EH (cell line): ENCODE data around the gene MPHOSPH8.
"Not testable (repeated sequence)": the region's sequence is repeated elsewhere in the genome, so short reads cannot be mapped to it uniquely, and the experiment has no call there.

Source experiments
- DNase-seq: peaks from one replicate; pipeline ENCODE4 v3.0.0-alpha.2; 2015; ENCODE audit warnings: low read depth

The MPHOSPH8 gene

DNA sequence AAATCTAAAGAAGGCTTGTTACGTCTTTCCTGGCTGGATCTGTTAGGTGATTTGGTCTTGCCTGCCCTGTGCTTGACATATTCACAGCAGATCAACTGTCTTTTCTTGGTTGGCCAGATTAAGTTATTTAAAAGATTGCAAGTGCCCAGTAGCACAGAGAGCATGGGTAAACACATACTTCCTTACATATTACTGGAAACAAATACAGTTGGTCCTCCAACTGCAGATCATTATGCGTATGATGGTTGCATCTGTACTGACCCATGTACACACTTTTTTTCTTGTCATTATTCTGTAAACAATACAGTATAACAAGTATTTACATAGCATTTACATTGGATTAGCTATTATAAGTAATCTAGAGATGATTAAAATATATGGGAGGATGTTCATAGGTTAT lies 9.2 kb upstream of the MPHOSPH8 start:
- no peak for DNase-seq

DNA sequence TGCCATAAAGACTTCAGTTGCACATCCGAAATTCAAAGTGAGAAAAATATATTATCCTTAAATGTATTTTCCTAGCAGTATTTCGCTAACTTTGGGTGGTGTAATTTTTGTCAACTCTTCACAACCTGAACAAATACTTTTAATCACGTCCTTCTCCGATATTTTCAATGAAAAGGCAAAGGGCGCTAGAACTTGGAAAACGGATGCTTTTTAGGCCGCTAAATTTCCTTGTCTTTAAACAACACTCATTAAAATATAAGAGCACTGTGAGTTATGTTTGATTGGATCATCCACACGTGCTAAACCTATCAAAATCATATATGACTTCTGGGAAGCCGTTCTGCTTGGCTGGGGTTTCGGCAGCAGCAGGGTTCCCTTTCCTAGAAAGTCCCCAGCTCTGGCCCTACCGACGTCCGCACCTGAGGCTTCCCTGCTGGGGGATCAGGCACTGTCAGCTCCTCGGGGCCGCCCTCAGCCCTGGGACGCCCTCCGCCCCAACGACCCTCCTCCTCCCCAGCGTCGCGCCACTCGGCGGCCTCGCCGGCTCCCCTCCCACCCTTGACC lies 462 bp upstream of the MPHOSPH8 start:
- no peak for DNase-seq

DNA sequence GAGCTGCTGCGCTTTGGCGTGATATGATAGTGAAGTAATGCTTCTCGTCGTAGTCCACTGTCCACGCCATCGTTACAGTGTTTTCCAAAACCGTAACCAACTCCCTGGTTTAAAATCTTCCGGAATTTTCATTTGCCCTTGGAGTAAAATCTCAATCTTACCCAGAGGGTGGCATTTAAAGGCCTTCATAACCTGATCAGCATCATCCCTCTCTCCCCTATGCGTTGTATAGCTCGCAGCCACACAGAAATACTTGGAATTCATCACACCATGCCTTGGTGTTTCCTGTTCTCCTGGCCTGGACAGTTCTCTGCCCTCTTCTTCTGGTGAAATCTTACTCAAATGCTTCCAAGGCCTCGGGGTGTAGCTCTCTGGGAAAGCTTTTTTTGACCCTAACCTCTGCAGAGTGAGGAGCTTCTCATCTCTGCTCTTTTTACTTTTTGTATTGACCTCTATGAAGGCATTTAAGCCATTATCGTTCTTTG lies 839 bp downstream of the MPHOSPH8 start:
- DNase-seq: peak; percentile 70

DNA sequence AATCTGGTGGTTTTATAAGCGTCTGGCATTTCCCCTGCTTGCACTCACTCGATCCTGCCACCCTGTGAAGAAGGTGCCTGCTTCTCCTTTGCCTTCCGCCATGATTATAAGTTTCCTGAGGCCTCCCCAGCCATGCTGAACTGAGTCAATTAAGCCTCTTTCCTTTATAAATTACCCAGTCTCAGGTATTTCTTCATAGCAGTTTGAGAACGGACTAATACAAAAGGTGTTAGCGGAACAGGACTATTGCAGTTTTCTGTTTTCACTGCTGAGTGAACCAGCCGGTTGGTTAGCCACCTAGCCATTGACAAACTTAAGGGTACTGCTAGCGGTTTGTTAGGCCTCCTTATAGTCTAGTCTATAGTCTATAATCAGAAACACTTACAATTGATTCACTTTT lies 2.5 kb downstream of the MPHOSPH8 start:
- DNase-seq: not testable (repeated sequence)

DNA sequence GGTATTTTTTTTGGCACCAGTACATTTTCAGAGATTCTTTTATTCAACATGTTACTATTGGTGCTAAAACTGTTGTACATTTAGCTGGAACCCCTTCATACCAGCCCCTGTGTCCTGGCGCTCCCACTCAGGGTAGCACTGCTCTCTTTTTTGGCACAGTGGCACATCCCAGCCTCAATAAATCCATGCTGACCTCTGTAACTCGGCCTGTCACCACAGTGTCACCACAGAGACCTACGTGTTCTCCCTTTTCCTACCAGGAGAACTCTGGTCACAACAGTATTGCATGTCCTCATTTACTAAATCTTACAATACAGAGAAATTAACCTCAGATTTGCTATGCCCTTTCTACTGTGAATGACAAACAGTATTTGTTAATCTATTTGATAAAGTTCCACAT lies 10.2 kb downstream of the MPHOSPH8 start:
- no peak for DNase-seq

DNA sequence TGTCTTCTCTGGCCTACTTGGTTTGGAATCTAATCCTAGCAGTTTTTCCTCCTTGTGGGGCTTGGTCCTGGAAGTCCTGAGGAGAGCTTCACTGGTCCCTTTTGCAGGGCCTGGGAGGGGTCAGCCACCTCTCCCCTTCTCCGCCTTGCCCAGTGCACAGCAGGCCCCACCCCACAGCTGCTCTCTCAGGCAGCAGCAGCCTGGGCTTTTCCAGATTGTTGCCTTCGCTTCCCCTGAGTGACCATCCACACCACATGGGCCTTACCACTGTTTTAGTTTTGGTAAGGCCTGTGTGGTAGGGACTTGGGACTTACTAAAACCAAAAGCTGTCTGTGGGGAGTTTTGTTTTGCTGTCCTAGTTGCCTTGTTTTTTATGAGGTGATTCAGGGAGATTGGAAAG lies 11.5 kb downstream of the MPHOSPH8 start:
- DNase-seq: no peak

DNA sequence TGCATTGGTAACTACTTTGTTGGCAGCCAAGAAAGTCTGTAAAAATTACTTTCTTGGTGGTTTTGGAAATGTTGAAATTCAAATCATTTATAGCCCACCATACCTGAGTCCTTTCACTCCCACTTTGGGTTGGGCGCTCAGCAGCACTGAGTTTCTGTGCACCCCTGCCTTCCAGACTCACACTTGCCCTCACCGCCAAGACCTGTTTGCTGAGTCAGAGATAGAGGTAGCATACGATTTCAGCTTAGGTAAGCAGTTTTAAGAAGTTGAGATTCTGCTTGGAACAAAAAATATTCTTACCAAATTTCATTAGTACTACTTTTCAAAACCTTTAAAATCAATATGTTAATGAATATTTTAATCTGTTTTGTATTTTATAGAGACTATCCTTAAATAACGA lies 12.6 kb downstream of the MPHOSPH8 start:
- no peak for DNase-seq

DNA sequence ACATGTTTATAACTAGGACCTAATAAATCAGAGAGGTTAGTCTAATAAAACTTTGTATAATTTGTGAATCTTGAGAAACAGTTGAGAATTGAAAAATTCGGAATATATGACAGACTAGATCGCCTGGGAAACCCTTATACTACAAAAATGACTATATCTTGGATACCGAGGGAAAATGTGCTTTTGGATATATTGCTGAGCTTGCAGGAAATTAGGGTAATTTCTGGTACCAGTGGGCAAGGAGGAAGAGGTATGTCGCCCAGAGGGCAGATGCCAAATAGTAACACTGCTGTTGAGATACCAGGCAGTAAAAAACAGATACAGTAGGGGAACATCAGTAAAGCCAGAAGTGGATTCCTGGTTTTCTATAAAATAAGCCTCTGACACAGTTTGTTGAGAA lies 17.3 kb downstream of the MPHOSPH8 start:
- no peak for DNase-seq

DNA sequence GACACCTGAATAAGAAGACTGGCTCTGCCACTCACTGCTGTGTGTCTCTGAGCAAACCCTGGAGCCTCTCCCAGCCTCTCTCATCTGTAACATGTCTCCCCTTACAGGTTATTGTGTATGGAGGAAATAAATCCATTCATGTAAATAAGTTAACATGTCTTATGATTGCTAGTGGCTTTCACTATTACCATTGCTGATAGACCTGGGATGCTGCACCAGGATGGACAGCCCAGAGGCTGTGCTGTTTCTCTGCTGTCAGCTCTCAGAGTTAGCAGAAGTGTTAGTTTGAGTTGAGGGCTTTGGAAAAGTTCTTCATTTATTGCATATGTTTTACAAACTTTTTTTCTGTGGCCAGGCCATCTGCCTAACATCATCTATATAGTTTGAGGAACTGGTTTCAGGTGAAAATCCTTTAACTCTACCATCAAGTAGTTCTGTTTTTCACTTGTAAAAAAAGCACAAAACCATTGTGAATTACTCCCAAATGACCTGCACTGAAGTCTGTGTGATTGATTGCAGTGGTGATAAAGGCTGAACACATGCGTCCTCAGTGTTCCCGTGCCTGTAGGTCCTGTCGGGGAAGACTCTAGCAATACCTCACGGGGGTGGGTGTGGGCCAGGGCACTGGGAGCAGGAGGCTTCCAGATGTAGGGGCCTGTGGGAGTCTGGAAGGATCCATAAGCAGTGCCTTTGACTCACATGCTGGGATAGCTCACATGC lies 24.6 kb downstream of the MPHOSPH8 start:
- no peak for DNase-seq

DNA sequence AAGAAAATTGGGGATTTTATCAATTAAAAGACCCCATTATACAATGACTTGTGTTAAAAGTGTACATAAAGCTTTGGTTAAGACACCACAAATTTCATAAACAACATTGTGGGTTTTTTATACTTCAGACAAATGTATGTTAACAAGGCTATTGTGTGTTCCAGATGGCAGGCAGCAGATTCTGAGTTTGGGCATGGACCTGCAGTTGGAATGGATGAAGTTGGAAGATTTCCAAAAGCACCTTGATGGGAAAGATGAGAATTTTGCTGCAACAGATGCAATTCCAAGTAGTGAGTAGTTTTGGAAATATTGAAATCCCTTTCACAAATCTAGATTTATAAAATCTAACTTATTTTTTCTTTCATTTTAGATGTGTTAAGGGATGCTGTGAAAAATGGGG lies 25.4 kb downstream of the MPHOSPH8 start:
- no peak for DNase-seq

DNA sequence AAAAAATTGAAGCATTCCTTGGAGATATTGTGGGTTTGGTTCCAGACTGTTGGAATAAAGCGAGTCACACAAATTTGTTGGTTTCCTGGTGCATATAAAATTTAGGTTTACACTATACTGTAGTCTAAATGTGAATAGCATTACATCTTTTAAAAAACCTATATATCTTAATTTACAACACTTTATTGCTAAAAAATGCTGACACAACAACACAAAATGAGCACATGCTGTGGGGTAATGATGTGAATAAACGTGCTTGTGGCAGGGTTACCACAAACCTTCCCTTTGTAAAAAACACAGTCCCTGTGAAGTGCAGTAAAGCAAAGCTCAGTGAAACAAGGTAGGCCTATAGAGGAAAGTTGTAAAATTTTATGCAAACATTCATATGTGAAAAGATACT lies 27.7 kb downstream of the MPHOSPH8 start:
- DNase-seq: no peak

DNA sequence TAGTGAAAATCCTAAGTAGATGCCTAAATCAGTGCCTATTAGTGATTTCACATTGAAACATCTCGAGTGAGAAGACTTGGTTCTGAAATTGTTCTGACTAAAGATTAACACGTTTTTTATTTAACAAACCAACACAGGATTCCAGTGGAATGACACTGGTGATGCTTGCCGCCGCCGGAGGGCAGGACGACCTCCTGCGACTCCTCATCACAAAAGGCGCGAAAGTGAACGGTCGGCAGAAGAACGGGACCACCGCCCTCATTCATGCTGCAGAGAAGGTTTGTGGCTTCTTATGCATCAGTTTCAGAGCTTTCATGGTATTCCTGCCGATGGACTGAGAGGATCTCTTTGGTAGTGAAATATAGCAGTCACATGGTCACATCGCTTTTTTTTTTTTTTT lies 28.1 kb downstream of the MPHOSPH8 start:
- DNase-seq: no peak

DNA sequence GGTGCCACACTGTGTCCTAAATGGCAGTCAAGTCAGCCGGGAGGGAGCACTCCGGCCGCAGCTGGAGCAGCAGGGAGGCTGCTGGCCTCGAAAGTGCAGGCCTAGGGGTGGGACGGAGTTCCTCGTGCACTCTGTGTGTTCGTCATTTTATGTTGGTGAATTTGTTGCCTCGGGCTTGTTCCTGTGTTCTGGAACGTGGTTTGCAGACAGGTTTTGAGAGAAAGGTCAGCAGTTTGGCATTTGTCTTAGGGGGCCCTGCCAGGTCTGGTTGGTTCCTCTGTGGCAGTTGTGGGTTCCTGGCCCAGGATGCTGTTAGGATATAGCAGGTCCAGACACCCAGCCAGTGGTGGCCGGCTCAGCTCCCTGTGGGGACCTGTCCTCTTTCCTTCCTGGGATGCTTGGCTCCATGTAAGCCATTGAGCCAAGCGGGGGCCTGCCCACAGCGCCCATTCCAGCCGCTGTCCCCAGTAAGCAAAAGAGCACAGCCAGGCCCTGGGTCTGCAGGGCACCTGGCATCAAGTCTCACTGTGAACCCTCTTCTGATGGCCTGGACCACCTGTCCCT lies 30.0 kb downstream of the MPHOSPH8 start:
- DNase-seq: no peak

DNA sequence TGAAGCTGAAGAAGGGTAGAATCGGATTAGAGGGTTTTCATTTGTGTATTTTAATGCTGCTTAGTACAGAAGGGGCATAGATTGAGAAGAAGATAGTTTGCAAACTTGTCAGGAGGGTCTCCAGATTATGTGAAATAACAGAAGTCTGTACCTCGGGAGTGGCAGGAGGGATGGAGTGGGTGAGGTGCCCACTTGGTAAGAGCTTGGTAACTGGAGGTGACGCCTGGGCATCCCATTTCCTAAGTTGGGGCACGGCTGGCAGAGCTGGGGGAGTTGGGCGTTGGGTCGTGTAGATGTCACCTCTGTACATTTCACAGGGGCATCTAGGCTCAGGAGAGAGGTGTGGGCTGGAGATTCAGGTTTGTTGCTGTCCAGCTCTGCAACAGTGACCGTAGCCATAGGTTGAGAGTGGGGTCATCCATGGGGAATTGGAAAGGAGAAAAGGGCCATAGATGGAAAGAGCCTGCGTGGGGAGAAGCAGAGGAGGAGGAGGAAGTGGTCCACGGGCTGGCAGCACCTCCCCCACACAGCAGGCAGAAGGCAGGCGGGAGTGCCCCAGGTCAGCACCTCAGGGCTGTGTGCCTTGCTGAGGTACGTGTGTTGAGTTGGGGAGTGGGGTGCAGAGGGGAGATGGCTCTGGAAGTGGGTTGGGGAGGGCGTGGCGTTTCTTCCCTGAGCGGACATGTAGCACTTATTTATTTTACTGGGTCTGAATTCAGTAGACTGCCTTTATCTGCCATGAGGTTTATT lies 31.2 kb downstream of the MPHOSPH8 start:
- no peak for DNase-seq

DNA sequence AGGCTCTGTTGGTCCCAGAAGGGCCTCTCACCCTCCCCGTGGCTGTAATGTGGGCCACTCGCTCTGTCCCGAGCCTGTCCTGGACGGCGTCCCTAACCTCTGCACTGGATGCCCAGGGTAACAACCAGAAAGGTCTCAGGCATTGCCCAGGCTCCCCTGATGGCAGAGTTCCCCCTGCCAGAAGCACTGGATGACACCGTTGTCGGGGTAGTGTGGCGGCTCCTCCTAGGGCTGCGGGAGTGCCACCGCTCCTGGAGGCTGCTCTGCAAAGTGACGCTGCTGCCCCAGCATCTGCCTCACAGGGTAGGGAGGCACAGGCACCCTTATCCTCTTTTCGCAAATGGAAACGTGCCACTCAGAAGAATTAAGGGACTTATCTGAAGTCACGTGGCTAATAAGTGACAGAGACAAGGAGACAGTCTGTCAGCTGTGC lies 32.0 kb downstream of the MPHOSPH8 start:
- DNase-seq: no peak

DNA sequence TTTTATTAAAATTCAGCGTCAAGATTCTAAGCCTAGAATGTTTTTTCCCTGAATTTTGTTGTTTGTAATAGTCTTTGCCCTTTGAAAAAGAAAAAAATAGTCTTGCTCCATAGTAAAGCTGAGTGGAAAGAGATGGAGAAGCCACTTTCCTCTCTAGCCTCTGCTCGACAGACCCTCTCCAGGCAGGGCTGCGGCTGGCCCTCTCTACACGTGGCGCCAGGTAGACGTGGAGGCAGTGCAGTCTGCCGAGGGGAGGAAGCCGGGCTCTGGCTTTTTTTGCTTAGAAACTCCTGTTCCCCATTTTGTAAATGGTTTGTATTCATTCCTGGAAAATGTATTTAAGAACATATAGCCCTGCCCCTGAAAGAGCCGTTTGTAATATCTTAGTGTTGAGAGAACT lies 35.3 kb downstream of the MPHOSPH8 start:
- no peak for DNase-seq

DNA sequence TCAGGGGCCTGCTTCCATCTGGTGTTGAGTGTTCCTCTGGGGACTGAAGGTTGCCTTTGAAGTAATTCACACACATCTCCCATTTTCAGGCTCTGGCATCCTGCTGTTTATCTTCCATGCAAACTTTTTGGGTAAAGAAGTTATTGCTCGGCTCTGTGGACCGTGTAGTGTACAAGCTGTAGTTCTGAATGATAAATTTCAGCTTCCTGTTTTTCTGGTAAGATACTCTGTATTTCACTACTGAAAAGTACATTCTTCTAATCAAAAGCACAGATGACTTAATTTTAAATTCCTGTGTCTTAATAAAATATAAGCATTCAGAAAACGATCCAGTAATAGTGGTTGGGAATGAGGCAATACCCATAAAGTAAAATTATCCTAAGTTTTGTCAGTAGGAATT lies 36.7 kb downstream of the MPHOSPH8 start:
- DNase-seq: no peak

DNA sequence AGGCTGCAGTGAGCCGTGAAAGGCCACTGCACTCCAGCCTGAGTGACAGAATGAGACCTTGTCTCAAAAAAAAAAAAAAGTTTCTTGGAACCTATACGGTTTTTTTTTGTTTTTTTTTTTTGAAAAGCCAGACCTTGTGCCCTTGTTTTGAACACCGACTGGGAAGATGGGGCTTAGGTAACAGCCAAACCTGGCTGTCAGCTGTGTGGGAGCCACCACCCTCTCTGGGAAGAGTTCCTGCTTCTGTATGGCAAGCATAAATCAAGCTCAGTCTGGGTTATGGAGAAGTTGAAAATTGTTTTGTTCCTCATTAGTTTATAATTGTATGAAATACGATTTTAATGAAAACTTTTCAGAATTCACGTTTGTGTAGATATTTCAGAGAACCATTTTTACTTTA lies 39.5 kb downstream of the MPHOSPH8 start:
- DNase-seq: no peak

DNA sequence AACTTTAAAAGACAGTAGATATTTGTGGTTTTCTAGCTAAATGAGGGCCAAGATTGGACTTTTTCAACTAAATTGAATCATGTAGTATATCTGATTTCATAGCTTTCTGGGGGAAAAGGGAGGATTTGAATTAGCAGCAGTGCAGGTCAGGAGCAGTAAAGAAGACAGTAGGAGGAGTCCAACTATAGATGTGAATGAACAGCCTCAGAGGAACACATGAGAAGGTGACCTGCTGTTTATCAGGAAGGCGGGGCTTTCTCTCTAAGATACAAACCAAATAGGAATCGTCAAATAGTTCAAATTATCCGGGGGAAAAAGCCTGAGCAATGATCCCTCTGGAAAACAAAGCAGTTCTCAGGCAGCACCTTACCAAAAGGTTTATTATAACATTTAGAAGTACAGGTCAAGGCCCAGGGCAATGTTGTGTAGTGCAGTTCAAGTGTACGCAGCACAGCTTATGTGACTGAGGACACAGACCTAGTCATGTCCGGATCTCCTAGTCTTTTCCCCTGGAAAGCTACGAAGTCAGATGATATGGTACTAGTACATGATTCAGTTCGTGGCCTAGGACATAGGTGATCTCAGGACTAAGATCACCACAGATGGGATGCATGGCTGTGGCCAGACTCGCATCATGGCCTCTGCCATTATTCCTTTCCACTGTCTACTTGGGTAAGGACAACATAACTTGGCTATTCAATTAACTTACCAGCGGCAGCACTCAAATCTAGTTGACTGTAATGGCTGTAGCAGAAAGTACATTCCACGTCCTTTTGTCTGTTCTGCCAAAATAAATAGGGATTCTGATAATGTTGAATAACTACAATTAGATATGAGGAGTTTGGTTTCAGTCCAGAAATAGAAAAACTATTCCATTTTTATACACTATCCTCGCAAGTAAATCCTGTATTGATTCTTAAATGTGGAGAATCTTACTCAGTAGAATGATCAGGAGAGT lies 40.3 kb downstream of the MPHOSPH8 start:
- no peak for DNase-seq

DNA sequence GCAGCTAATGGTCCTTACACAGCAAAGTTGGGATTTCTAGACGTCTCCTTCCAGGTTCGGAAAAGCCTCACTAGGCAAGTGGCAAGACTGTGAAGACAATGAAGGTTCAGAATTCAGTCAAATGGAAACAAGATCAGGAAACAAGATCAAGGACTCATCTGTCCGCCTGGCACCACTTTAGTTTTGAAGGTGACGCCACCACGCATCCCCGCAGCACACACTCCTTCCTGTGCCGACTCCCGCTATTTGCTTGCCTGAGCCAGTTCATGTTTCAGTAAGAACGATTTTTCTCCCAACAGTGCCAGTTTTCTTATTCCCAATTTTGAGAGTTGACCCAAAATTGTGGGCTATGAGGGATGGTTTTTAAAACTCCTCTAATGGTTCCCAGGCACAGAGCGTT lies 41.4 kb downstream of the MPHOSPH8 start:
- no peak for DNase-seq

DNA sequence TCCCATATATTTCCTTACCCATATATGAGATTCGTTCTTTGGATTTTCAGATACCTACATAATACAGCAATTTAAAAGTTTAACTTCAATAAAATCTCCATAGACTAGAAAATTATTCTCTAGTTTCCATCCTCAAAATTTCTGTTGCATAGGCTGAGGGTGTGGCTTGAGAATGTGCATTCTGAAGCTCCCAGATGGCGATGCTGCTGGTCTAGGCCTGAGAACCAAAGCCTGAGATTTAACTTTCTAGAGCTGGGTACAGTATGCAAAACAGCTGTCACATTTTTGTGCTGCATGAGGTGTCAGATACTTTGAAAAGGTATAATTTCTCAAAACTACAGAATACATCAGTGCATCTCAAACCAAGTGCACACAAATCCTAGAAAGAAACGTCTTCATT lies 42.7 kb downstream of the MPHOSPH8 start:
- DNase-seq: no peak

DNA sequence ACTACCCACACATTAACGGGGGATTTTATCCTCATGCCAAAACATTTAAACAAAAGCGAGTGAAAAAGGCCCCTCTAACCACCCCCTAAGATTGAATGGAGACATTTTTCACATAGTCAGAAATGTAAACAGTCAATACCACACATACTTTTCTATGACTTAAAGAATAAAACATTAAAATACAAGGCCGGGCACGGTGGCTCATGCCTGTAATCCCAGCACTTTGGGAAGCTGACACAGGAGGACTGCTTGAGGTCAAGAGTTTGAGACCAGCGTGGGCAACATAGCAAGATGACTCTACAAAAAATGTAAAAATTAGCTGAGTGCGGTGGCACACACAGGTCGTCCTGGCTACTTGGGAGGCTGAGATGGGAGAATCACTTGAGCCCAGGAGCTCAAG lies 47.3 kb downstream of the MPHOSPH8 start:
- peak; percentile 52 for DNase-seq
